Loucy (cell line): ENCODE data around the gene ILDR1.

Experiments
- H2AFZ ChIP-seq: fragments of 200-600 bp; sonication (generic); 2 replicates; pipeline ENCODE4 v1.6.0; 2016; ENCODE audit warnings: antibody characterized with exemption, mild to moderate bottlenecking, low read length, moderate library complexity
- H3F3A ChIP-seq: fragments of 200-600 bp; 2 replicates; pipeline ENCODE4 v1.6.0; 2016; ENCODE audit warnings: antibody characterized with exemption, low read depth, mild to moderate bottlenecking
- H3K27me3 ChIP-seq: fragments of 200-600 bp; sonication (generic); 2 replicates; pipeline ENCODE4 v1.6.1; 2014; ENCODE audit warnings: low read length, mild to moderate bottlenecking; ENCODE audit not compliant: insufficient read depth, poor library complexity, severe bottlenecking
- H3K36me3 ChIP-seq: fragments of 200-600 bp; sonication (generic); 2 replicates; pipeline ENCODE4 v1.6.1; 2016; ENCODE audit warnings: low read length; ENCODE audit not compliant: insufficient read depth
- H3K4me1 ChIP-seq: fragments of 200-600 bp; sonication (generic); 2 replicates; pipeline ENCODE4 v1.5.1; 2014; ENCODE audit warnings: low read length, mild to moderate bottlenecking; ENCODE audit not compliant: insufficient read depth, poor library complexity, severe bottlenecking
- H3K4me2 ChIP-seq: fragments of 200-600 bp; sonication (generic); 2 replicates; pipeline ENCODE4 v1.6.0; 2014; ENCODE audit warnings: antibody characterized with exemption, low read length, low read depth, mild to moderate bottlenecking; ENCODE audit not compliant: poor library complexity, severe bottlenecking
- H3K4me3 ChIP-seq: fragments of 200-600 bp; sonication (generic); 2 replicates; pipeline ENCODE4 v1.5.1; 2014; ENCODE audit warnings: low read length, mild to moderate bottlenecking, mixed read lengths; ENCODE audit not compliant: poor library complexity, severe bottlenecking
- H3K79me2 ChIP-seq: fragments of 200-600 bp; sonication (generic); 2 replicates; pipeline ENCODE4 v1.6.1; 2014; ENCODE audit warnings: low read length; ENCODE audit not compliant: insufficient read depth
- H3K9ac ChIP-seq: fragments of 200-600 bp; sonication (generic); 2 replicates; pipeline ENCODE4 v1.6.0; 2014; ENCODE audit warnings: mild to moderate bottlenecking, low read depth, low read length, moderate library complexity; ENCODE audit not compliant: poor library complexity, severe bottlenecking
- H3K9me2 ChIP-seq: fragments of 200-600 bp; sonication (generic); replicated peaks from 2 replicates; pipeline ENCODE4 v1.6.1; 2016; ENCODE audit warnings: low read depth, low read length, mixed read lengths
- H3K9me3 ChIP-seq: fragments of 200-600 bp; sonication (generic); 2 replicates; pipeline ENCODE4 v1.6.1; 2014; ENCODE audit warnings: mild to moderate bottlenecking, antibody characterized with exemption, low read length, low read depth; ENCODE audit not compliant: insufficient read depth
- H4K20me1 ChIP-seq: fragments of 200-600 bp; sonication (generic); 2 replicates; pipeline ENCODE4 v1.6.0; 2014; ENCODE audit warnings: antibody characterized with exemption, low read length, mild to moderate bottlenecking; ENCODE audit not compliant: insufficient read depth, poor library complexity, severe bottlenecking
- EZH2phosphoT487 ChIP-seq: fragments of 200-600 bp; IDR thresholded peaks from 2 replicates; pipeline ENCODE4 v1.6.1; 2018; ENCODE audit warnings: antibody characterized with exemption, mild to moderate bottlenecking, moderate library complexity, borderline replicate concordance
- TF ChIP-seq, protein P1 (sequence below): fragments of 200-600 bp; sonication (generic); conservative IDR thresholded peaks from 2 replicates; pipeline ENCODE4 v1.5.1; 2014; ENCODE audit warnings: mild to moderate bottlenecking, antibody characterized with exemption, low read length

ILDR1 gene

DNA sequence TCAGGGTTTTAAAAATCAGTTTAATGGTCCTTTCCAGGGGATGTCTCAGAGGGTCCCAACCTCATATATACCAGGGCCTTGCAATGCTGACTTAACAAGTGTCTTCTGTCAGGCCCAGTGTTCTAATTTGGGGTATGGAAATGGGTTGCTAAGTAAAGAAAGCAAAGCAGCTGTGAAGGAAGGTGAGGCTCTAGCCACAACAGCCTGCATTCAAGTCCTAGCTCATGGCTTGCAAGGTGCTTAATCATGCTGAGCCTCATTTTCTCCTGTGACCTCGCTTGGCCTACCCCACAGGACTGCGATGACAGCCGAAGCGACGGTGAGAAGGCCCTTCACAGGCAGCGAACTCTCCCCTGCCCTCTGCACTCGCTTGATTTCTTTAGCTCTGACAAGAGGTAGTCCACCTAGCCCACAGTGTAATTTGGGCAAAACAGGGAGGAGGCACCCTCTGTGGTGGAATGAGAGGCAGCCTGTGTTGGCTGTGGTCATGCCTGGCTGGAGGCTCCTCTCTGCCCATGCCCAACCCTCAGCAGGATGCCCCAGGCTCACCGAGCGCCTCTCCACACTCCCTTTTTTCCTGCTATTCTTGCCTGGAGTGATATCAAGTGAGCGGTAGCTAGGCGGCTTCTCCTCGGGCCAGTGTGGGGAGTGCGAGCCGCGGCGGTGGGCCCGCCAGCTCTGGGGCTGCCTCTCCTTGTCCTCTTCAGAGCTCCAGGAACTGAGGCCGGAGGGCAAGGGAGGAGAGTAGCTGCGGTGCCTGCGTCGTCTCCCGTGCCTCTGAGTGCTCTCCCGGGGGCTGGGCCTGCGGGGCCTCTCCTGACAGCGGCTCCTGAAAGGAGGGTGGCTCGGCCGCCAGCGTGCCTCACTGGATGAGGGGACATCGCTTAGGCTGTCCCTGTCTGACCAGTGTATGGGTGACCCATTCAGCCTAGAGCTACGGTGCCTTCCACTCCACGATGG lies 29.2 kb downstream of the ILDR1 start:
- Histone ChIP-seq H3K27me3 (no peaks in the 10 kb centered on the region), H3K9me2 (no peaks in the 10 kb centered on the region), H3K4me1 (peaks cover 31% of the 10 kb centered on the region), H4K20me1 (no peaks in the 10 kb centered on the region), H3K9me3 (no peaks in the 10 kb centered on the region), H3K79me2 (no peaks in the 10 kb centered on the region), H3K9ac (no peak overlapping the region), H2AFZ (no peak overlapping the region; the same call in 1 of the 2 replicates), H3K4me3 (no peak overlapping the region), H3K4me2 (no peak overlapping the region), H3K36me3 (no peaks in the 10 kb centered on the region), H3F3A (peaks cover 4% of the 10 kb centered on the region; the same call in 1 of the 2 replicates)
- TF ChIP-seq, protein P1, sequence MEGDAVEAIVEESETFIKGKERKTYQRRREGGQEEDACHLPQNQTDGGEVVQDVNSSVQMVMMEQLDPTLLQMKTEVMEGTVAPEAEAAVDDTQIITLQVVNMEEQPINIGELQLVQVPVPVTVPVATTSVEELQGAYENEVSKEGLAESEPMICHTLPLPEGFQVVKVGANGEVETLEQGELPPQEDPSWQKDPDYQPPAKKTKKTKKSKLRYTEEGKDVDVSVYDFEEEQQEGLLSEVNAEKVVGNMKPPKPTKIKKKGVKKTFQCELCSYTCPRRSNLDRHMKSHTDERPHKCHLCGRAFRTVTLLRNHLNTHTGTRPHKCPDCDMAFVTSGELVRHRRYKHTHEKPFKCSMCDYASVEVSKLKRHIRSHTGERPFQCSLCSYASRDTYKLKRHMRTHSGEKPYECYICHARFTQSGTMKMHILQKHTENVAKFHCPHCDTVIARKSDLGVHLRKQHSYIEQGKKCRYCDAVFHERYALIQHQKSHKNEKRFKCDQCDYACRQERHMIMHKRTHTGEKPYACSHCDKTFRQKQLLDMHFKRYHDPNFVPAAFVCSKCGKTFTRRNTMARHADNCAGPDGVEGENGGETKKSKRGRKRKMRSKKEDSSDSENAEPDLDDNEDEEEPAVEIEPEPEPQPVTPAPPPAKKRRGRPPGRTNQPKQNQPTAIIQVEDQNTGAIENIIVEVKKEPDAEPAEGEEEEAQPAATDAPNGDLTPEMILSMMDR = no peak
- no peak for TF ChIP-seq EZH2phosphoT487

DNA sequence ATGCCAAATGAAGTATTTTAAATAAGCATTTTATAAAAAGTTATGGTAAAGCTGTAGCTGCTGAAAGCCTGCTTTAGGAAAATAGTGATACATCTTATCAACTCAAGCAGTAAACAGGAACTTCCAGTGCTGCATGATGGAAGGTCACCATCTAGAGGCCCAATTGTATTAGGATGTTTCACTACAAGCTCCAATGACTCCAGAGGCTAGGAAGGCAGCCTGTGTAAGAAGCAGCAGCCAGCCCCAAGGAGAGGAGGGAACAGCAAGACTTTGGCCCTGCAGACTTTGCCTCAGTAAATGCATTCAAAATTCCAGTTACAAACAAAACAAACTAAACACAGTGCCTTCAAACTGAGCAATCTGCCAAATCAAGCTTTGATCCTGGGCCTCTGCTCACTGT lies 32.1 kb downstream of the ILDR1 start:
- no peaks in the 10 kb centered on the region for H3K79me2 ChIP-seq
- no peaks in the 10 kb centered on the region for H4K20me1 ChIP-seq
- peaks cover 4% of the 10 kb centered on the region for H3K4me1 ChIP-seq
- H3K4me3 ChIP-seq = no peak overlapping the region
- no peak overlapping the region for H3K4me2 ChIP-seq
- no peaks in the 10 kb centered on the region for H3F3A ChIP-seq
- H3K9me2 ChIP-seq = no peaks in the 10 kb centered on the region
- no peak overlapping the region for H3K9ac ChIP-seq
- no peak for TF ChIP-seq EZH2phosphoT487
- TF ChIP-seq, protein P1 = peak; percentile 41; the same call in 1 of the 2 replicates
- H3K27me3 ChIP-seq = no peaks in the 10 kb centered on the region
- H3K9me3 ChIP-seq = no peaks in the 10 kb centered on the region
- H2AFZ ChIP-seq = no peak overlapping the region
- H3K36me3 ChIP-seq = no peaks in the 10 kb centered on the region

DNA sequence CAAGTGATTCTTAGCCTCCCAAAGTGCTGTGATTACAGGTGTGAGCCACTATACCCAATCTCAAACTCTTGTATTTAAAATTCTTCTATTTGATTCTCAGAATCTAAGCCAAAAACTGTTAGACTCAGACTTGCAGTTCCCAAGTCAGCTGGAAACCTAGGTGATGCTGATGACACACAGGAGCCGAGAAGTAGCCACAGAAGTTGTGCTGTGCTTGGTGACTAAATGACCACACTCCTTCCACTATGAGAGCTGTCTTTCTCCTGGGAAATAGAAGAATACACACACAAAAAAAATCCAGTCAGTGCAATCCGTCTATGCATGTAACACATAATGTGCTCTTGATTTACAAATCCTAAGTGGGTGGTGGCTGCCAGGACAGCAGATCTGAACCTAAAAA lies 33.9 kb downstream of the ILDR1 start:
- H3F3A ChIP-seq = no peaks in the 10 kb centered on the region
- no peaks in the 10 kb centered on the region for H3K9me2 ChIP-seq
- no peaks in the 10 kb centered on the region for H3K27me3 ChIP-seq
- no peaks in the 10 kb centered on the region; the same call in 1 of the 2 replicates for H3K36me3 ChIP-seq
- no peaks in the 10 kb centered on the region for H3K4me1 ChIP-seq
- H2AFZ ChIP-seq = no peak overlapping the region
- no peak overlapping the region for H3K4me2 ChIP-seq
- no peaks in the 10 kb centered on the region for H4K20me1 ChIP-seq
- H3K79me2 ChIP-seq = no peaks in the 10 kb centered on the region
- peaks cover 7% of the 10 kb centered on the region for H3K9me3 ChIP-seq
- TF ChIP-seq, protein P1 = no peak
- H3K4me3 ChIP-seq = no peak overlapping the region
- no peak overlapping the region for H3K9ac ChIP-seq
